Transverse colon (tissue), 4 donors: ENCODE measurements around the gene FAM20C. TPM values are rescaled to one million over a fixed set of nuclear protein-coding genes. Genes with fewer than 3 reads are reported as not detected.

Experiments
- DNase-seq: peaks from one replicate; pipeline ENCODE4 v3.0.0-alpha.2; 2019
- H3K27ac ChIP-seq, 4 donors: fragments of 200-600 bp; sonication (generic); 2 replicates each; pipeline ENCODE4 v1.5.1; 2016 to 2018; ENCODE audit warnings: inconsistent platforms in 4 of 4
- H3K27me3 ChIP-seq: fragments of 200-600 bp; sonication (generic); 2 replicates; pipeline ENCODE4 v1.5.1; 2017; ENCODE audit warnings: inconsistent platforms
- H3K36me3 ChIP-seq, 4 donors: fragments of 200-600 bp; sonication (generic); 2 replicates each; pipeline ENCODE4 v1.5.1; 2017 to 2019; ENCODE audit warnings: inconsistent platforms in 4 of 4
- H3K4me1 ChIP-seq, 4 donors: fragments of 200-600 bp; sonication (generic); 2 replicates each; pipeline ENCODE4 v1.5.1; 2017 to 2020; ENCODE audit warnings: inconsistent platforms in 4 of 4
- H3K4me3 ChIP-seq, 4 donors: fragments of 200-600 bp; sonication (generic); 1 replicate in 1 of 4; 2 replicates in 3 of 4; pipeline versions ENCODE4 v1.5.1 to v1.6.1; 2017 to 2019; ENCODE audit warnings: inconsistent platforms in 4 of 4
- H3K9me3 ChIP-seq, 2 donors: fragments of 200-600 bp; sonication (generic); 2 replicates each; pipeline ENCODE4 v1.5.1; 2017 to 2019; ENCODE audit warnings: inconsistent platforms in 2 of 2
- EP300 ChIP-seq: sonication (generic); formaldehyde crosslinking; IDR thresholded peaks from one replicate; pipeline ENCODE4 v1.6.1; 2017; ENCODE audit warnings: antibody characterized with exemption, low read depth
- POLR2A ChIP-seq: fragments of 450-650 bp; IDR thresholded peaks from one replicate; pipeline ENCODE4 v1.6.1; 2016; ENCODE audit warnings: antibody characterized with exemption, mild to moderate bottlenecking, moderate library complexity
- POLR2AphosphoS5 ChIP-seq, 3 donors: sonication (generic); formaldehyde crosslinking; IDR thresholded peaks; one replicate each; pipeline ENCODE4 v1.6.1; 2016; ENCODE audit warnings: antibody characterized with exemption in 3 of 3
- WGBS, 2 donors: methylation state at CpG; one replicate each; pipeline ENCODE4 v1.1.5; 2018; ENCODE audit warnings: low coverage in 1 of 2; 5-methylcytosine and 5-hydroxymethylcytosine counted together
- in situ Hi-C, 4 donors: fragments of 200-750 bp; cut with MboI; loops; one replicate each; pipeline versions ENCODE4 v1.15.0 to v1.15.1; 2017; ENCODE audit warnings: low sequenced_read_pairs in 3 of 4, low pct_ligation_motif_present in 1 of 4, low pct_unique_long_range_greater_than_20kb in 1 of 4
- intact Hi-C: fragments of 100-400 bp; cut with DNase I; formaldehyde crosslinking; loops from one replicate; pipeline ENCODE4 v1.15.1; 2023; ENCODE audit warnings: low total_unique reads
- total RNA-seq, 4 donors: library from RNA; depleted of rRNA; stranded (reverse); fragments of >200 nt; gene quantifications; one replicate each; pipeline ENCODE4 v1.1.0, GENCODE V29; 2016
- TF ChIP-seq, protein P1 (sequence below), 5 experiments: fragments of 200-600 bp in 3 of 5; fragments of 450-650 bp in 2 of 5; sonication (generic) in 3 of 5; IDR thresholded peaks; 1 replicate in 2 of 5; 2 replicates in 3 of 5; pipeline ENCODE4 v1.5.1; 2016 to 2017; ENCODE audit warnings: antibody characterized with exemption in 5 of 5, inconsistent platforms in 3 of 5, mild to moderate bottlenecking in 2 of 5, moderate library complexity in 1 of 5

Gene FAM20C
- total RNA-seq, 4 donors from 2014 or later: 10.5 to 62.3 (median 23.5) TPM

DNA sequence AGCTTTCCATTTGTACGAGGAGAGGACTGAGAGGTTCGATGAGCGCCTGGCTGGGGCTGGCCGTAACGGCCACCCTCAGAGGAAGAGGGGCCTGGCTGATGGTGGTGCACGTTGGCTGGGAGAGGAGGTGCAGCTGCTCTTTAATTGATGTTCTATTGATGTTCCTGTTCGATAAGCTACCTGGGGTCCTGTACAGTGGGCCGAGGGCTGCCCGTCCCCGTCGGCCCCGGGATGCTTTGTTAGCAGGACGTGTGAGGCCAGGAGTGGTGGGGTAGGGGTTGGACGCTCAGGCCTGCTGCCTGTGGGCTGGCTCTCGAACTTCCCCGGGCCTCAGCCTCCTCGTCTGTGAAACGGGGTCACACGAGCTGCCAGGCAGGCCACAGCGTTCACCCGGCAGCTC lies 25.4 kb downstream of the FAM20C start:
- Histone ChIP-seq H3K4me1 (peaks cover 0 to 34% (median 10%) of the 10 kb centered on the region in 4 donors), H3K27ac (peak overlapping the region in 1 of 4 donors; percentile 5), H3K4me3 (no peak overlapping the region), H3K9me3 (no peaks in the 10 kb centered on the region), H3K36me3 (no peaks in the 10 kb centered on the region), H3K27me3 (no peaks in the 10 kb centered on the region)
- WGBS, 2 donors: 82% methylated on average over 21 of the region's 21 CpGs; no CpG with 5 or more reads in 1 of the 2 donors
- intact Hi-C loops (no loop called here), in situ Hi-C loops (no loop called here)
- no peak for DNase-seq
- TF ChIP-seq POLR2AphosphoS5 (IDR thresholded peaks at IDR 0.05) (no peak), EP300 (no peak), POLR2A (no peak)
- TF ChIP-seq, protein P1, sequence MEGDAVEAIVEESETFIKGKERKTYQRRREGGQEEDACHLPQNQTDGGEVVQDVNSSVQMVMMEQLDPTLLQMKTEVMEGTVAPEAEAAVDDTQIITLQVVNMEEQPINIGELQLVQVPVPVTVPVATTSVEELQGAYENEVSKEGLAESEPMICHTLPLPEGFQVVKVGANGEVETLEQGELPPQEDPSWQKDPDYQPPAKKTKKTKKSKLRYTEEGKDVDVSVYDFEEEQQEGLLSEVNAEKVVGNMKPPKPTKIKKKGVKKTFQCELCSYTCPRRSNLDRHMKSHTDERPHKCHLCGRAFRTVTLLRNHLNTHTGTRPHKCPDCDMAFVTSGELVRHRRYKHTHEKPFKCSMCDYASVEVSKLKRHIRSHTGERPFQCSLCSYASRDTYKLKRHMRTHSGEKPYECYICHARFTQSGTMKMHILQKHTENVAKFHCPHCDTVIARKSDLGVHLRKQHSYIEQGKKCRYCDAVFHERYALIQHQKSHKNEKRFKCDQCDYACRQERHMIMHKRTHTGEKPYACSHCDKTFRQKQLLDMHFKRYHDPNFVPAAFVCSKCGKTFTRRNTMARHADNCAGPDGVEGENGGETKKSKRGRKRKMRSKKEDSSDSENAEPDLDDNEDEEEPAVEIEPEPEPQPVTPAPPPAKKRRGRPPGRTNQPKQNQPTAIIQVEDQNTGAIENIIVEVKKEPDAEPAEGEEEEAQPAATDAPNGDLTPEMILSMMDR (IDR thresholded peaks at IDR 0.05): no peak

DNA sequence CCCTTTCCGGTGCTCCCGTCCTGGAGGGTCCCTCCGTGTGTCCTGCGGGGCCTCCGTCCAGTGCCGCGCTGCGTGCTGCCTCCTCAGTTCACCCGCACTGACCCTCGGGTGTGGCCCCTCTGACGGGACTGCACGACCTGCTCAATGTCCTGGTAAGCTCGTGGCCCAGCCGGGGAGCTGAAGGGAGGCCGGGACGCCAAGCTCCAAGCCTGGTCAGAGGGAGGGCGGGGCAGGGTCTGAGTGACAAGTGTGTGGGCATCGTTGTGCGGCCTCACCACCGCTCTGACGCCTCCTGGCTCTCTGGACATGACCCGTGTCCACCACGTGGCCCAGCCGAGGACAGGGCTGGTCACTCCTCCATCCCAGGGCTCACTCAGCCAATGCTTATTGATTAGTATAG lies 25.9 kb downstream of the FAM20C start:
- H3K27ac ChIP-seq: no peak overlapping the region
- TF ChIP-seq POLR2A: no peak
- no peak for TF ChIP-seq POLR2AphosphoS5 (IDR thresholded peaks at IDR 0.05)
- DNase-seq: no peak
- in situ Hi-C loops (no loop called here), intact Hi-C loops (no loop called here)
- H3K27me3 ChIP-seq: no peaks in the 10 kb centered on the region
- no peaks in the 10 kb centered on the region for H3K36me3 ChIP-seq
- H3K4me3 ChIP-seq: no peak overlapping the region
- 89% methylated on average over 24 of the region's 24 CpGs; no CpG with 5 or more reads in 1 of the 2 donors for WGBS, 2 donors
- H3K4me1 ChIP-seq: peaks cover 0 to 34% (median 10%) of the 10 kb centered on the region in 4 donors
- H3K9me3 ChIP-seq: no peaks in the 10 kb centered on the region

DNA sequence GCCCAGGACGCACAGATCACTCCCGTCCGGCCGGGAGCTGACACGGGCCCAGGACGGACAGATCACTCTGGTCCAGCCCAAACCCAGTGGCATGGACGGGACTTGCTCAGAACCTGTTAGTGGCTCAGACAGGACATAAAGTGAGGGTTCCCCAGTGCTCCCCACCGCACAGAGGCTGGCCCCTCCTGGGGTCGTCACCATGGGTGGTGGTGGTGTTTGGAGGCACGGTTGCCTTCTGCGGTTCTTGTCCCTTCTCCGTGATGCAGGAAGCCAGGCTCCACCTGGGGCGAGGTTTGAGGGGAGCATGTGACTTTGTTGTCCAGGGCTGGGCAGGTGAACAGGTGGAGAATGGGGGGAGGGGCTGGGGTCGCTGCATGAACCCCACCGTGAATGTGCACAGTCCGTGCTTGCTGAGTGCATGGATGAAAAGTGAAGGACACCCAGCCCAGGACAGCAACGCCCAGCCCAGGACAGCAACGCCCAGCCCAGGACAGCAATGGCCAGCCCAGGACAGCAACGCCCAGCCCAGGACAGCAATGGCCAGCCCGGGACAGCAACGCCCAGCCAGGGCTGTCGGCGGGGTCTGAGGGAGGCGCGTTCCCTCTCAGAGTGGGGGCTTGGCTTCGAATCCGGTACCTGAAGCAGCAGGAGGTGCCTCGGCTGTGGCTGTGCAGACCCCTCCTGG lies 26.7 kb downstream of the FAM20C start:
- in situ Hi-C loops (no loop called here), intact Hi-C loops (no loop called here)
- DNase-seq: no peak
- 87 to 95% methylated on average over 6 to 27 of the region's 28 CpGs for WGBS, 2 donors
- Histone ChIP-seq H3K9me3 (no peaks in the 10 kb centered on the region), H3K4me1 (peaks cover 0 to 34% (median 10%) of the 10 kb centered on the region in 4 donors), H3K27me3 (no peaks in the 10 kb centered on the region), H3K36me3 (no peaks in the 10 kb centered on the region), H3K4me3 (no peak overlapping the region), H3K27ac (peak overlapping the region in 2 of 4 donors; percentile 35)
- TF ChIP-seq POLR2AphosphoS5 (IDR thresholded peaks at IDR 0.05) (no peak), POLR2A (no peak), EP300 (no peak)
- TF ChIP-seq, protein P1 (IDR thresholded peaks at IDR 0.05): no peak

DNA sequence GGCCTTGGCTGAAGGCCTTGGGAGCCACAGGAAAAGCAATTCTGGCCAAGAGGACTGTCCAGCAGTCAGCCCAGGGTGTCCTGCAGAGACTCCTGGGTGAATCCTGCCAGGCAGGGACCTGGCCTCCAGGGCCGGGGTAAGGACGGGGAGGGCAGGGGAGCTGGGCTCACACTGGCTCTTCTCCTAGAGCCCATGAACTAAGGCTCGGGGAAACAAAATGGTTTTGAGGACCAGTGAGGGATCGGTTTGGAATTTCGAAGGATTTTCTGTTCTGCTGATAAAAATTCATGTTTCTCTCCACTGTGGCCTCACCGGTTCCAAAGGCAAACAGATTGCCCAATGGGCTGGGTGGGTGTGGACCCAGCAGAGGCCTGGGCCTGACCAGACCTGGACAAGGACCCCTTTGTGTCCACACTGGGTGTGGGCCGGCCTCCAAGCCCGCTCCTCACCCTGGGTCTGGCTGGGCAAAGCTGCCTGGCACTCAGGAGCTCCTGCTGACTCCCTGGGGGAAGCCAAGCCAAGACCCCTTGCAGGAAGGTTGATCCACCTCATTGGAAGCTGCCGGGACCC lies 27.3 kb downstream of the FAM20C start:
- in situ Hi-C loops: no loop called here
- TF ChIP-seq POLR2AphosphoS5 (IDR thresholded peaks at IDR 0.05) (no peak), EP300 (no peak), POLR2A (no peak)
- TF ChIP-seq, protein P1 (IDR thresholded peaks at IDR 0.05): no peak
- no peak for DNase-seq
- H3K4me1 ChIP-seq: peaks cover 0 to 29% (median 6%) of the 10 kb centered on the region in 4 donors
- no peaks in the 10 kb centered on the region for H3K36me3 ChIP-seq
- H3K4me3 ChIP-seq: no peak overlapping the region
- no peaks in the 10 kb centered on the region for H3K27me3 ChIP-seq
- intact Hi-C loops: no loop called here
- H3K27ac ChIP-seq: peak overlapping the region in 2 of 4 donors; percentile 35
- H3K9me3 ChIP-seq: no peaks in the 10 kb centered on the region
- 73 to 100% methylated on average over 1 to 8 of the region's 9 CpGs for WGBS, 2 donors
